GM19023 (cell line): Measurements from ENCODE around the gene PMEPA1.
A peak's percentile ranks its signal among the peaks of the same experiment; 100 is the strongest.

Experiments used
- ATAC-seq: cut with Tn5 transposase; IDR thresholded peaks from one replicate; pipeline ENCODE4 v1.9.1; 2021; ENCODE audit warnings: mild to moderate bottlenecking, moderate library complexity; ENCODE audit not compliant: unreplicated experiment

The PMEPA1 gene

DNA sequence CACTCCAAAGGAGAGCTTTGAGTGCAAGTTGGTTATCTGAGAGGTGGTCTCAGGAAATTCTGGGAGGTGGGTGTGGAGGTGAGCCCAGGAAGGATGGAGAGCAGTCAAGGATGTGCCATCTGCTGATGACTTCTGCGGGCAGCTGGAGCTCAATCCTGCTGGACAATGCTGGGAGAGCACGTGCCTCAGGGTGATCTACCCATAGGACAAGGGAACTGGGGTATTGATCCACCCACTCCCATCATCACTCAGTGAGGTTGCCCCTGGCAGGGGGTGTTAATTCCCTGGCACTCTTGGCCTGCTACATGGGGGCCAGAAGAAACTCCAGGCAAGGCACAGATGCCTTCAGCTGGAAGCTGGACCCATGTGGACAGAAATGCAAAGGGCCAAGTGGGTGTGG, 82.5 kb downstream of the PMEPA1 start:
- no peak for ATAC-seq

DNA sequence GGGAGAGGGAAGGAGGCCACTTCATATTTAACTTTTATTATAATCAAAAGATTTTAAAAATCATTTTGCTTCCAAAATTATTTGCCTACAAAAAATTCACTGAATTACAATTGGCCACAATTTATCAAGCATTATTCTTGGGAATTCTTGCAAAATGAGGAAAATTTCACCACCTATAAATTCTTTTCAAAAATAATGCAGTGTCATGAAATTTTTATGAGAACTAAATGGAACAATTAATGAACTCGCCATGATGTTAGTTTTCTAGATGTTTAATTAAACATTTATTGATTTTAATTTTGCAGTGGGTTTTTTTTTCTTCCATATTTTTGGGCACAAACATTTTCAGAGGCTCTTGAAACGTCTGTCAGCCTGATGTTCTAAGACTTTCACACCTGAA, 83.8 kb downstream of the PMEPA1 start:
- no peak for ATAC-seq

DNA sequence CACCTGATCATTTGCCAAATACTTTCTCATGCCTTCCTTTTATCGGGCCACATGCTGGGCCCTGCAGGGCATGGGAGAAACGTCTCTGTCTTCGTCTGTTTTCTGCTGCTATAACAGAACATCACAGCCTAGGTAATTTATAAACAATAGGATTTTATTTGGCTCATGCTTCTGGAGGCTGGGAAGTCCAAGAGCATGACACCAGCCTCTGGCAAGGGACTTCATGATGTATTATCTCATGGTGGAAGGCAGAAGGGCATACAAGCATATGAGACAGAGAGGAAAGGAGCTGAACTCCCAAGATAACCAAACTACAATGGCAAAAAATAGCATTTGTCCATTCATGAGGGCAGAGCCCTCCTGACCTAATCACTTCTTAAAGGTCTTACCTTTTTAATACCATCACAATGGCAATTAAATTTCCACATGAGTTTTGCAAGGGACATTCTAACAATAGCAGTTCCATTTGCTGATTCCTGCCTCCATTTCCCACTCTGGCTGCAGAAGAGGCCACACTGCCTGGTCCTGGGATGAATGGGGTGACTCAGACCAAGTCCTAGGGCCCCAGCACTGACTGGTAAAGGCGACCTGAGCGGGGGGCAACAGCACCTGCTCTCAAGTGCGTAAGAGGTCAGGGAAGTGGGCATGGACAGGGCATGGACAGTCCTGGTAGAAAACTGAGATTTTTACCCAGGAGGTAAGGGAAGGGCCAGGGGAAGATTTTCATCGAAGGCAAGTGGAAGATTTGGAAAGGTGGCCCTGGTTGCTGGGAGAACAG, 84.4 kb downstream of the PMEPA1 start:
- no peak for ATAC-seq

DNA sequence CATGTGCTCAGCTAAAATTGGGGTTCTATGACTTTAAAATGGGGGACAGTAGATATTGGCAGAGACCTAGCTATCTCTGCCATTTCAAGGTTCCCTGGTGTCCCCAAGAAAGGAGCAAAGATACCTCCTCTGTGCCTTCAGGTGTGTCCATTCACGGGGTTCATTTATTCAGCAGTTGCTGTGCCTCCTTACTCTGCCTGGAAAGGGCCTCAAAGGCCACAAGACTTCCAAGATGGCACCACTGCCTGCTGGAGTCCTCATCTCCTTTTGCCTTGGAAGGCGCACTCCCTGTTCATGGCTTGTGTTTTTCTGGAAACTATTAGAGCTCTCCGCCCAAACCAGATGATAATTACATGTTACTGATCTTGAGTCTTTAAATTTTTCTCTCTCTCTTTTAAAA, 85.7 kb downstream of the PMEPA1 start:
- ATAC-seq = no peak

DNA sequence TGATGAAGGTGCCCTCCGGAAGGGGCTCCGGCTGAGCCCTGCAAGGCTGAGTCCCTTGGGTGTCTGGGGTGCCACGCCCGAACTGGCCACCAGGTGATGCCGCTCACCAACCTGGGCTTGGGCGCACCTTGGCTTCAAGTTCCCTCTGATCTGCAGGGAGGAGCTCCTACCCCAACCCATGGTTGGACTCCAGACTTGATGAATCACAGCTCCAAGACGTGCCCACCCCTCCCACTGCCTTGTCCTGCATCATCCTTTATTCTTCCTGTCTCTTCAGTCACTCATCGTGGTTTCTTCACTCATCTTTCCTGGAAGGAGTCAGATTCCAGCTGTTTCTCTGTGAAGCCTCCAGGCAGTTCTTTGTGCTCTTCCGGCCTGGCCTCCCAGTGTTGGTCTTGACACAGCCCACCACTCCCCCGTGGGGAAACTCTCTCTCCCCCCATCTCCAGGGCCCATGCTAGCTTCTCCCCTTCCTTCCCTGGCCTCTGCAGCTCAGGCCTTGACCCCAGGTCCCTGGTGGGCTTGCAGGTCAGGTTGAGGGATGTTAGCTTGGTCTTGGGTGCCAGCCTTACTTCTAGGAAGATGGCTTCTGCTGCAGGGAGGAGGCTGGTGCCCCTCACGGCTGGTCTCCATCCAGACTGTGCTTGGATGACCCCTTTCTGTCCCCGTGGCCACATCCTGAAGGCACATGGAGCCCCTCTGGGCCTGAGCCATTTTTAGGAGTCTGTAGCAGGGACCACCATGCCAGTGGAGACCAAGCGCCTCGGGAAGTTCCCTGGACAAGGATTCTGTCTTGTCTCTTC, 87.0 kb downstream of the PMEPA1 start:
- ATAC-seq = no peak

DNA sequence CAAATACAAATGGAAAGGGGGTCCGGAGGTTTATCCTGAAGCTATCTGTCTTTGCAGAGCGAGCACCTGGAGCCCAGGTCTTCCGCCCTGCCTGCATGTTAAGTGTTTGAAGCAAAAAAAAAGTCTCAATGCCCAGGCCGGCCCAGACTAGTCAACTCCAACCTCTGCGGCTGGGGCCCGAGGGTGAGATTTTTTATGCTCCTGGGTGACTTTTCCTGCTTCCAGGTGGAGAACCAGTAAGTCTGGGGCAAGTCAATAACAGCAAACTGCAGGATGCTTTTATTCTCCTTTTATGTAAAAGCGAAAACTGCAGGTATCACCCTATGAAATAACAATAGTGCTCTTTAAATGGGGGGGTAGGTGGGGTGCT, 87.6 kb downstream of the PMEPA1 start:
- ATAC-seq = no peak

DNA sequence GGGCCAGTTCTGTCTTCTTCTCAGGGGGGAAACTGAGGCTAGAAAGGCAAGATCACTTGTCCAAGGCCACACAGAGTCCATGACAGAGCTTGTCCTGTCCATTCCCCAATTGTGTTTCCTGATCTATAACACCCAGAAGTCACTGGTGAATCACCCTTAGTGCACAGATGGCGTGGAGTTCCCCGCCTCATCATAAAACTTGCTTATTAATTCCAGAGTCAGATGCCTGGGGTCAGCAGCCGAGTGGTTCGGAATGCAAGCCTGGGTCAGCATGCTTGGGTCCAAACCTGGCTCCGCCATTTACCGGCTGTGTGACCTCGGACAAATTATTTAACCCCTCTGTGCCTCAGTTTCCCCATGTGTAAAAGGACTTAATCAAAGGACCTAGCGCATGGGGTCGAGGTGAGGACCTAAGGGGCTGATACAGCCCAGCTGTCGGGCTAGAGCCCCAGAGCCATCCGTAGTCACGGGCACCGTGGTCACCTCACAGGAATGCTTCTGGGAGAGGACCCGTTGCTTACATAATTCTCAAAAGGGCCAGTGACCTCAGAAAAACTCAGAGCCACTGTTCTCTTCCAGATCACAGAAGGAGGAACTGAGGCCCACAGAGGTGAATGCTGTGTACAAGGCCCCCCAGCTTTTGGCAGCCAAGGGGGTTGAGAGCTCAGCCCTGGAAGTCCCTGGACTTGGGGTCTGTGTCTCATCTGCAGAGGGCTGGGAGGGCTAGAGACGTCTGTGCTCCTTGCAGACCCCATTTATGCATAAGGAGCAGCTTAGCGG, 88.2 kb downstream of the PMEPA1 start:
- ATAC-seq = no peak

DNA sequence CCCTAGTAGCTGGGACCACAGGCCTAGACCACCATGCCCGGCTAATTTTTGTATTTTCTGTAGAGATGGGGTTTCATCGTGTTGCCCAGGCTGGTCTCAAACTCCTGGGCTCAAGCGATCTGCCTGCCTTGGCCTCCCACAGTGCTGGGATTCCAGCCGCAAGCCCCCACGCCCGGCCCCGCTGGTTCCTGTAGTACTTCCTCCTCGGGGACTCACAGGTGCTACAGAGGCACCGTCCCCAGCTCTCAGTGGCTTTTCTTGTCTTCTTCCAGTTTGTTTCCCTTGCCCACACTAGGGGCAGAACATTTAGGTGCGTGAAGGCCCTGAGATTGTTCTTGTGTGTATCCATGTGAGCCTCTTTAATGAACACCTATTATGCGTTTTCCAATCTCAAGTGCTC, 88.8 kb downstream of the PMEPA1 start:
- ATAC-seq = no peak

DNA sequence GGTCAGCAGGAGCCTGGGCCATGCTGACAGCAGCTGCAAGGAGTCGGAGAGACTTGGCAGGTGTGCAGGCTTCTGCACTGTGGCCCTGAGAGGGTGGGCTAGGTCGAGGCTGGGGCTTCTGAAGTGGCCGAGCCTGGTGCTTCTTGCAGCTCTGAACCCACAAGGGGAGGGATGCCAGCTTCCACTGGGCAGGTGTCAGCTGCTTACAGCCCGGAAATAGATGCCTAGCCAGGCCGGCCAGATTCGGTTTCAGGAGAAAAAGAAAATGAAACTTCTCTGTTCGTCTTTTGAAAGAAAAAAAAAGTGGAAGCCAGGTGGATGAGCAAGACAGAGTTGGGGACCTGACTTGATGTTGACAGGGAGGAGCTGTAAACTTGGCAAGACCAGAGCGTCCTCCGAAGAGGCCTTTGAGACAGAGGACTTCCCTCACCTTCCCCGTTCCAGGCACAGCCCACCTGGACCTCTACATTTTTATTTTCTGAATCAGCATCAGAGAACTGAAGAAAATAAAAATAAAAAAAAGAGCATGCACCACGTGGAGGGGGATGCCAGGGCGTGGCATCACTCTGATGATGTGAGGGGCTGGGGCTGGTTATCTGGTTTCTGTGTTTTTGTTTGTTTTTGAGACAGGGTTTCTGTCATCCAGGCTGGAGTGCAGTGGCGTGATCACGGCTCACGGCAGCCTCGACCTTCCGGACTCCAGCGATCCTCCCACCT, 89.4 kb downstream of the PMEPA1 start, which contains the start of gene ZBP1:
Gene ZBP1, minus strand, starts transcription at position 153 of the 717 bp plus-strand sequence. Its CDS starts 131 bp downstream, at position 22.
- ATAC-seq = peak; percentile 50

DNA sequence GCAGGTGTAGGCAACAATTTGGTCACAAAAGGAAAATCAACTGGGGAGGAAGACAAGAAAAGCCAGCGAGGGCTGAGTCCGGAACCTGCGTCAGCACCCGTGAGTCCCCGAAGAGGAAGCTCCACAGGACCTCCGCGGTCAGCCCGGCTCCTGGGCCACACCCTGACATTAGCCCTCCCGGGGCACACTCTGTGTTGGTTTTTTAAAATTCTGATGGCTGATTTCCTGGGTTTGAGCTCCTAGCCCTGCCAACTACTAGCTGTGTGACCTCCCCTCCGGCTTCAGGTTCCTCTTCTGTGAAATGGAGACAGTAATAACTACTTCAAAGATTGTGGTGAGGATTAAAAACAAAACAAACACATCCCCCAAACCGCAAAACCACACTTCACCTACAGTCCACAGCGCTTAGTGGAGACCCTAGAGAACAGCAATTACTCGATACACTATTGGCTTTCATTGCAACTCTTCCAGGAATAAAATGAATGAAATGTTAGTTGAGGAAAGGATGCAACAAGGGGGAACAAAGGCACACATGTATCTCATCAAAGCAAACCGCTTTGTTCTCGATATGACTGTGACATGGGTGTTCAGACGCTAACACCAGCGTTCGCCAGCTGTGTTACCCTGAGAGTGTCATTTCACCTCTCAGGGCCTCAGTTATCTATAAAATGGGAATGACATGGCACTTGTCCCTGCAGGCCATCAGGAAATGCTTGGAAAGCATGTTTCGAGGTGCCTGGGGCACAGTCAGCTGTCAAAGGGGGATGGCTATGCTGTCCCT, 90.6 kb downstream of the PMEPA1 start:
- peak; percentile 60 for ATAC-seq

DNA sequence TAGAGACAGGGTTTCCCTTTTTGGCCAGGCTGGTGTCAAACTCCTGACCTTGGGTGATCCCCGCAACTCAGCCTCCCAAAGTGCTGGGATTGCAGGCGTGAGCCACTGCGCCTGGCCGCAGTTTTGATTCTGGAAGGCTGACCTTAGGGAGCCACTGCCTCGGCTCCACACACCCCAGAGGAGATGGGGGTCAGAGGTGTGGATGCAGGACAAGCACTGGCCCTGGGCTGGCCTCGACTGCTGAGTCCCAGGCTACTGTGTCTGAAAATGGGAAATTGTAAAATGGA, 91.1 kb downstream of the PMEPA1 start:
- ATAC-seq = no peak

DNA sequence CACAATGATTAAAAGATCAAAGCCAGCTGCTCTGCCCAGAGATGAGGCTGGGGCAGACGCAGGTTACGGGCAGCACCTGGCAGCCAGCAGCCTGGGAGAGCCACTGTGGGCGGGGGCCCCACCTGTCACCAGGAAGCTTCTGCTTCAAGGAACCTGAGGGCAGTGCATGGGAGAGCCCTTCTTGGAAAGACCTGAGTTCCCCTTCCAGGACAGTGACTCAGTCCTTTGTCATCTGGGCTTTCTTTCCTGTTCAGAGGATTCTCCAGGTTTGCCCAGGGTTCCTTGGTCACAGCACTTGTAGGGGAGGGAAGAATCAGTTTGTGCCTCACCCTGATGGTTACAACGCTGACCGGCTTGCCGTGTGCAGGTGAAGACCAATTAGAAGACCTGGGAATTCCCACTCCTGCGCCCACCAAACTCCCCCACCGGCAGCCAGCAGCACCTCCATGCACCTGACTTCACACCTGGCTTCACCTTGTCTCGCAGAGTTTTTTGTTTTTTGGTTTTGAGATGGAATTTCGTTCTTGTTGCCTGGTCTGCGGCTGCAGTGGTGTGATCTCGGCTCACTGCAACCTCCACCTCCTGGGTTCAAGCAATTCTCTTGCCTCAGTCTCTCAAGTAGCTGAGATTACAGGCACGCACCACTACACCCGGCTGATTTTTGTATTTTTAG, 91.6 kb downstream of the PMEPA1 start:
- no peak for ATAC-seq

DNA sequence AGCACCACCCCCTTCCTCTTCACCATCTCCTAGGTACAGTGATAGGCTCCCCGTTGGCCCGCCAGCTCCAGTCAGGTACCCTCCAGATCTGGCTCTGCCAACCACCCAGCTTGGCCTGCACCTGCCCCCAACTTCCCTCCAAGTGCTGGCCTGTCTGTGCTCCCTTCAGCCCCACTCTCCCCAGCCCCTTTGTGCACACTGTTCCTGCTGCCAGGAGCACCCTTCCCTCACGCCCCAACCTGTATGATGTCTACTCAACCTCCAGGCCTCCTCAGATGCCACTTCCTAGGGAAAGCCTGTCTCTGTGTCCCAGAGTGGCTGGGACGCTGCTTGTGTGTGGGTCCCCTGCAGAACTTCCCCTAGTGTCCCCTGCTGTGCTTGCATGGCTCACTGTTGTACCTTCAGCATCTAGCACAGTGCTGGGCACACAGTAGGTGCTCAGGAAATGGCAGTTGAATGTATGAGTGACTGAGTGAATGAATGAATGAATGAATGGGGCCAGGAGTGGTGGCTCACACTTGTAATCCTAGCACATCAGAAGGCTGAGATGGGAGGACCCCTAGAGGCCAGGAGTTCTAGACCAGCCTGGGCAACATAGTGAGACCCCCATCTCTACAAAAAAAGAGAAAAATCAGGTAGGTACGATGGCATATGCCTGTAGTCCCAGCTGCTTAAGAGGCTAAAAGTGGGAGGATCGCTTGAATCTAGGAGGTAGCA, 92.6 kb downstream of the PMEPA1 start:
- no peak for ATAC-seq

DNA sequence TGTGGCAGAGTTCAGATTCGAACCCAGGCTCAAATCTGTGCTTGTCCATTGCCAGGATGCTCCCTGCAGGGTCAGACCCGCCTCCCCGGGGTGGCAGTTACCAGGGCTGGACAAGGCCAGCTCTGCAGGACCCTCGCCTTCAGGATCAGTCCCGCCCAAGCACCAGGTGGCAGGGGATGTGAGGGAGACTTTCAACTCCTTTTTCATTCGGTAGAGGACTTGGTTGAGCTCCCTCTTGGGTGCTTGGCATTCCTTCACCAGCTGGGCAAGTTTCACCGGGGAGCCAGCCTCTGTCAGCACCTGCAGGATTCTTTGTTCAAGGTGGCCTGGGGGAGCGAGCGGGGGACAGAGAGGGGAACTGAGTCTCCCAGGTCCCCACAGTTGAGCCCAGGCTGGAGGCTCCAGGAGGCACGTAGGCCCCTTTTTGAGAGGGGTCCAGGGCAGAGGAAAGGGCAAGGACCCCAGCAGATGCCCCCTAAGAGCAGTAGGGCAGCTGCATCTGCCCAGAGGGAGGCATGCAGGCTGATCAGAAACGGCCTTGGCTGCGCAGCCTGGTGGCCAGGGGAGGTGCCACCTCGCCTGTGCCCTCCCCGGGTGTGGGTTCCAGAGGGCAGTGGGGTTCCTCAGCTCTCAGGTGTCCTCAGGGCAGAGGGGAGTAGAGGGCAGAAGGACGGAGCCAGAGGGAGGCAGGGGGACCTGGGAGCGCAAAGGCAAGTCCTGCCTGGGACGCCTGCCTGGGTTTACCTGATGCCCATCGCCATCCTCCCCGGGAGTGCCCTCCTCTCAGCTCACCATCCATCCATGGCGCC, 93.5 kb downstream of the PMEPA1 start:
- no peak for ATAC-seq

DNA sequence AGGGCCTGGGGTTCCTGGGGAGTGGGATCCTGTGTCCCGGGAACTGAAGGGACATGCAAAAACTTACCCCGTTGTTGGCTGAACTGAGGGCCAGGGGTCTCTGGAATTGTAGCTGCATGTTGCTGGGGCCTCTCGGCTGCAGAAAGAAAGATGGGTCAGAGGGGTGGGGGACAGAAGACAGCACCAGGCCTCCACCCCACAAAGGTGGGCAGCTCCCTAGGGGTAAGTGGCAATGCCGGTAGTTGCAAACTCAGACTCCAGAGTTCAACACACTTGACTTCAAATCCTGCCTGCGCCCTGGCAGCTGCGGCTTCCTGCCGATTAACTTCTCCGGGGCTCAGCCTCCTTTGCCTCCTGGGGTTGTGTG, 94.4 kb downstream of the PMEPA1 start:
- ATAC-seq = no peak

DNA sequence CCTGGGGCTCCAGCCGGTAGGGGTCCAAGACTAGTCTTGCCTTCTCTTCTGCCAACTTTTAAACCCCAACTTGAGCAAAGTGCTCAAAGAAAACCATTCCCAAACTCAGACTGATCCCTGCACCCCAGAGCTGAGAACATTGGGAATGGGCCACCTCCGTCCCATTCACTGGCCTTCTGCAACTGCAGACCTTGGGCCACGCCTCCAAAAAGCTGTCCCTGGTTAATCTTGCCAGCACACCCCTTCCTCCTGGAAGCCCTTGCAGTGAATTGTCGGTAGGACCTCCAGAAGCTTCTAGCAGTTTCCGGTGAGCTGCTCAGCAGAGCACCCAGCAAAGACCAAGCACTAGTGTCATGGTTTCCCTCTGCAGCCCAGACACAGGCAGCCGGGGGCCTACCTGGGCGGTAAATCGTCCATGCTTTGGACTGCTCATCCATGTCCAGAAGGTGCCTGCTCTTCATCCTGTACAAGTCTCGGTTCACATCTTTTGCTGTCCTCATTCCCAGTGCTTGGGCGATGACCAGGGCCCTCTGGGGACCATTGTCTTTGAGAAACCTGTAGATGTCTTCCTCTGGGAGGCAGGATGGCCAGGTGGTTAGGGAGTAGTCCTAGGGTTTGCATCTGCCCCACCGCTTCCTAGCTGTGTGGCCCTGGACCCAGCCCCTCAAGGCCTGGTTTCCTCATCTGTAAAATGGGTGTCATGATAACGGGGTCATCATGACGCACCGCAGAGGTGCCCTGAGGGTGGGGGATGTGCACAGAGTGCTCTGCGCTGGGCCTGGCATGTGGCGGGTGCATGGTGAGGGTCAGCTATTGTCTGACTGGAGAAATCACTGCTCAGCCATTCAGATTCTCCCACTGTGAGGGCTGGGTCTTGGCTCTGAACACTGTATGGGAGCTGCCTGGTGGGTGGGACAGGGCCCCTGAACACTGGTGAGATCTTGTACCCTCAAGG, 95.0 kb downstream of the PMEPA1 start:
- ATAC-seq = no peak

DNA sequence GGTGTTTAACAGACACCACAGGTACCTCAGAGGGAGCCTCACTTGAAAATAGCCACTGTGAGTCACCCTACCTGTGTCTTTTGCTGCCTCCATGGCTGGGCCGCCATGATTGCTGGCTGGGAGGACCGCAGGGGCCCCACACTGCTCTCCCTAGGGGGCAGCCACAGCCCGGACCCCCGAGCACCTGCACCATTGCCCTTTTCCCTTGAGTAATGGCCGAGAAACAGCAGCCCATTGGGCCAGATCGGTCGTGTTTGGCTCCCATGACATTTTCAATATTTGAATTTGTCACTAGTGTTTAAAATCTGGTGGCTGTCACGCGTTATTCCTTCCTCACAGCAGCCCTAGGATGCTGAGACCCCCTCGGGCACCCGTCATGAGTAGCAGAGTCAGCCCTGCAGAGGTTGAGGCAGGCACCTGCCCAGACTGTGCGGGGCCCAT, 96.3 kb downstream of the PMEPA1 start:
- ATAC-seq = no peak
